HFF-Myc (cell line): ENCODE data around the gene OPRM1.
"Not testable (repeated sequence)": the region's sequence is repeated elsewhere in the genome, so short reads cannot be mapped to it uniquely, and the experiment has no call there.

ENCODE experiments used
- DNase-seq: peaks from one replicate; pipeline ENCODE4 v3.0.0-alpha.2; 2011; ENCODE audit warnings: low read depth; ENCODE audit errors: extremely low read depth
- H3K4me3 ChIP-seq: replicated peaks from 2 replicates; pipeline ENCODE4 v1.5.1; 2011; ENCODE audit warnings: low read depth, mild to moderate bottlenecking, control low read depth, low read length
- CTCF ChIP-seq: IDR thresholded peaks from 2 replicates; pipeline ENCODE4 v1.5.1; 2012; ENCODE audit warnings: mild to moderate bottlenecking, low read depth, low read length, control low read depth; ENCODE audit errors: missing control alignments

Gene OPRM1

GRCh38 chr6:154071711-154072110 lies 32.7 kb downstream of the OPRM1 start:
- no peak for DNase-seq
- TF ChIP-seq CTCF: no peak

GRCh38 chr6:154078596-154078995 lies 39.6 kb downstream of the OPRM1 start:
- not testable (repeated sequence) for DNase-seq, H3K4me3 ChIP-seq

More at GRCh38 chr6:154071711-154072110, 32.7 kb downstream of the OPRM1 start:
- H3K4me3 ChIP-seq: no peak overlapping the region

GRCh38 chr6:154080461-154081189 lies 41.6 kb downstream of the OPRM1 start:
- TF ChIP-seq CTCF: no peak
- DNase-seq: no peak
- H3K4me3 ChIP-seq: no peak overlapping the region

- TF ChIP-seq CTCF: no peak
- H3K4me3 ChIP-seq: no peak overlapping the region
- no peak for DNase-seq
These were observed 47.5 kb downstream of the OPRM1 start for GRCh38 chr6:154086510-154086909.

GRCh38 chr6:154092326-154092962 lies 53.4 kb downstream of the OPRM1 start:
- TF ChIP-seq CTCF: no peak
- H3K4me3 ChIP-seq: no peak overlapping the region
- no peak for DNase-seq

GRCh38 chr6:154093231-154094044 lies 54.4 kb downstream of the OPRM1 start:
- no peak for TF ChIP-seq CTCF
- no peak overlapping the region for H3K4me3 ChIP-seq
- no peak for DNase-seq

GRCh38 chr6:154095571-154095970 lies 56.5 kb downstream of the OPRM1 start:
- no peak overlapping the region for H3K4me3 ChIP-seq
- DNase-seq: no peak
- TF ChIP-seq CTCF: no peak
